Cardiac muscle cell (in vitro differentiated cells and primary cell): Measurements from ENCODE around the gene DKK3. TPM values are rescaled to one million over a fixed set of nuclear protein-coding genes. Genes with fewer than 3 reads are reported as not detected.

Experiments
- DNase-seq, 2 donors: peaks; one replicate each; pipeline versions ENCODE4 v3.0.0 to v3.0.0-alpha.2; 2010 to 2017; ENCODE audit warnings: low read depth in 1 of 2, low spot score in 1 of 2
- H3K27ac ChIP-seq: fragments of 200-600 bp; sonication (generic); 2 replicates; pipeline ENCODE4 v1.5.1; 2016
- H3K27me3 ChIP-seq: fragments of 200-600 bp; sonication (generic); 2 replicates; pipeline ENCODE4 v1.6.0; 2016; ENCODE audit warnings: control low read depth
- H3K36me3 ChIP-seq: fragments of 200-600 bp; sonication (generic); 2 replicates; pipeline ENCODE4 v1.5.1; 2016; ENCODE audit warnings: control low read depth
- H3K4me1 ChIP-seq: fragments of 200-600 bp; sonication (generic); 2 replicates; pipeline ENCODE4 v1.8.1; 2017; ENCODE audit warnings: low read depth, mild to moderate bottlenecking, mixed run types
- H3K4me3 ChIP-seq: fragments of 200-600 bp; sonication (generic); 2 replicates; pipeline ENCODE4 v1.5.1; 2016; ENCODE audit warnings: mild to moderate bottlenecking
- H3K9me3 ChIP-seq: fragments of 200-600 bp; sonication (generic); 2 replicates; pipeline ENCODE4 v1.5.1; 2017; ENCODE audit warnings: low read depth, mild to moderate bottlenecking, control low read depth
- CTCF ChIP-seq: IDR thresholded peaks from 2 replicates; pipeline ENCODE4 v1.5.1; 2012; ENCODE audit warnings: low read depth, mild to moderate bottlenecking, low read length
- polyA plus RNA-seq: library from polyadenylated mRNA; unstranded; fragments of >200 nt; fragmentation: Nextera tagmentation; extraction: Ambion mirVana; gene quantifications from 2 replicates; pipeline ENCODE4 v1.2.1, GENCODE V29; 2016
- total RNA-seq: library from RNA; depleted of rRNA; stranded (reverse); fragments of >200 nt; gene quantifications from 2 replicates; pipeline ENCODE4 v1.2.3, GENCODE V29; 2016

DKK3 gene
- total and polyA plus RNA-seq, 2 experiments from 2014 or later = 180 to 238 TPM

DNA sequence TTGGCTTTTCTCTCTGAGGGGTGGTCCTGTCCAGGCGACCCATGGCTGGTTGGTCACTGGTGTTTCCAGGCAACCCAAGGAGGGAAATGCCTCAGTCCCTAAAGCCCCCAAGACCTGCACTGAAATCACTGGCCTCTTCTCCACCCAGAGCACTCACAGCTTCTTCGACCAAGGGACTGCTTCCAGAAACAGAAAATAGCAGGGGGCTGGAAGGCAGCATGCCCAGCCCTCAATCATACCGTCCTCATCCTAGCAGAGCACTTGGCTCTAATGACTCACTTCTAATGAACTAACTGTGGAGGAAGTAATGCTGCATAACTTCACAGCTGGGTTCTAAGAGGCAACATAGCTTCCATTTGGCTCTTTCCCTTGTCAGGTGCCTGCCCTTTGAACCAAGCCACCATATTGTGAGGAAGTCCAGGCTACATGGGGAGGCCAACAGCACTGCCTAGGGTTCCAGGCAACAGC lies 27.6 kb downstream of the DKK3 start:
- Histone ChIP-seq H3K27ac (peak overlapping the region; percentile 96), H3K27me3 (no peaks in the 10 kb centered on the region), H3K4me3 (no peak overlapping the region), H3K9me3 (no peaks in the 10 kb centered on the region), H3K4me1 (peaks cover 37% of the 10 kb centered on the region), H3K36me3 (no peaks in the 10 kb centered on the region)
- no peak for DNase-seq
- TF ChIP-seq CTCF = no peak

- Histone ChIP-seq H3K36me3 (no peaks in the 10 kb centered on the region), H3K4me3 (no peak overlapping the region), H3K4me1 (peaks cover 33% of the 10 kb centered on the region), H3K9me3 (no peaks in the 10 kb centered on the region), H3K27ac (peak overlapping the region; percentile 96), H3K27me3 (no peaks in the 10 kb centered on the region)
- TF ChIP-seq CTCF = no peak
- DNase-seq = no peak
Measured at GRCh38 chr11:11980200-11980599, 28.2 kb downstream of the DKK3 start.

DNA sequence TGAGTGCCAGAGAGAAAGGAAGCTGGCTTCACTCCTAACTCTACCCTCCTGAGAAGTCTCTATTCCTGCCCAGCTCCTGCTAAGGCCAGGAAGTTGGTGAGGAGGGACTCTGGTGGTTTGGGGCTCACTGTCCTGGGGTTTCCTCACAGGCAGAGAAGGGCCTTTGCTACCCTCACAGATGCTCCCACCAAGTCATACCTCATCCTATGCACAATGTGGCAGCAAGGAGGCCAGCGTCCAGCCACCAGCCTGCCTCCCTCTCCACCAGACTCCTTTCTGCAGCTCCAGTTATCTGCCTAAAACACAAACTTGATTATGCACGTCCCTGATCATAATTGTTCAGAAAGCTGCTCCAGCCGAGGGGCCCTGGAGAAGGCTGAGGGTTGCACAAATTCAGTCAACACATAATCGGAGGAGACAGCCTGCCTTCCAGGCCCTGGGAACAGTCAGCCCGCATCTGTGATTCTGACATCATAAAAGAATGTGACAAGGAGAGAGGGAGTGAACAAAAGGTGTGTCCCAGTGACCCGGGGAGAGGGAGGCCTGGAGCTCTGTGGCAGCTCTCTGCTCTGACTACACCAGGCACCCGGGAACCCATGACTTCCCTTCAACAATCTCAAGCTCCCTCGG lies 28.8 kb downstream of the DKK3 start:
- no peaks in the 10 kb centered on the region for H3K9me3 ChIP-seq
- H3K27me3 ChIP-seq = no peaks in the 10 kb centered on the region
- peaks cover 34% of the 10 kb centered on the region for H3K4me1 ChIP-seq
- peak; percentile 67 for DNase-seq
- peak overlapping the region; percentile 96 for H3K27ac ChIP-seq
- no peak overlapping the region for H3K4me3 ChIP-seq
- TF ChIP-seq CTCF = no peak
- no peaks in the 10 kb centered on the region for H3K36me3 ChIP-seq

DNA sequence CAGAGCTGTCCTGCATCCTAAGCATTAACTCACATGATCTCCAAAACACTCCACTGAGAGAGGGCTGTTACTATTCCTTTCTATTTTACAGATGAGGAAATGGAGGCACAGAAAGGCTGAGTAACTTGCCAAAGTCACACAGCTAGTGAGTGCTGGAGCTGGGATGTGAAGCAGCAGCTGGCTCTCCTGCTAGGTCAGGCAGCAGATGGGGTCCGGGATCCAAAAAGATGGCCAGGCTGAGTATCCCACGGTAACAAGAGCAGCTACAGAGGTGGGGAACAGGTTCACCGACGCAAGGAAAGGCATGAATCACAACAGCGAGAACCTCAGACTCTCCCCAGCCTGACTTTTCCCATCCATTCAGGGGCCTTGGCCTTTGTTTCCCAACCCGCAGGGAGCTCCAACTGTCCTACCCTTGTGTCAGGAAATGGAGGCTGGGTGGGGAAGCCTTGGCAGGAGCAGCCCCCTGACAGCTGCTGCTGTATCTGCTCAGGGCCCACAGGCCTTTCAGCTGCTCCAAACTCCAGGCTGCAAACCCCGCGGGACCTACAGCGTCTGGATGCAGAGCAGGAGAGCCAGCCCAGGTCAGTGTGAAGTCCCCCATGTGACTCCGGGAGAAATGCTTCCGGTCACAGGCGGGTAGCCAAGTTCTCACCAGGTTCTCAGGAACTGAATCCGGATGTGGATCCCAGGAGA lies 29.5 kb downstream of the DKK3 start:
- no peak for TF ChIP-seq CTCF
- H3K9me3 ChIP-seq = no peaks in the 10 kb centered on the region
- H3K27me3 ChIP-seq = no peaks in the 10 kb centered on the region
- no peak overlapping the region for H3K4me3 ChIP-seq
- H3K27ac ChIP-seq = peak overlapping the region; percentile 96
- H3K36me3 ChIP-seq = no peaks in the 10 kb centered on the region
- peaks cover 39% of the 10 kb centered on the region for H3K4me1 ChIP-seq
- DNase-seq = peak in 1 of 2 donors; percentile 91

DNA sequence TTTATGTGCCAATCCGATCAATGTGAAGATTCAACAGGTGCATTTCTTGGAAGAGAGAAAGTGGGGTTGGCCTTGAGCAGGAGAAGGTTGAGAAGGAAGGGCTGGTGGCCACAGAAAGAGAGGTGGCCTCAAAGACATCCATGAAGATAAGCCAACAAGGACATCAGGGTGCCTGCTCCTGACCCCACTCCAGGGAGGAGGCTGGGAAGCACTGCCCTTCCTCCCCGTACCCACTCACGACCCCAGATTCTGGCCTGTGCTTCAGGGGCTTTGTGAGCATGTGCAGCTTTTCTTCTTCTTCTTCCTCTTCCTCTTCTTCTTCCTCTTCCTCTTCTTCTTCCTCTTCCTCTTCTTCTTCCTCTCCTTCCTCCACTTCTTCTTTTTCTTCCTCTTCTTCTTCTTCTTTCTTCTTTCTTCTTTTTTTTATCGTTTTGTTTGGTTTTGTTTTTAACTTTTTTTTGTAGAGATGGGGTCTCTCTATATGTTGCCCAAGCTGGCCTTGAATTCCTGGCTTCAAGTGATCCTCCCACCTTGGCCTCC lies 30.3 kb downstream of the DKK3 start:
- DNase-seq = no peak
- no peaks in the 10 kb centered on the region for H3K9me3 ChIP-seq
- H3K36me3 ChIP-seq = no peaks in the 10 kb centered on the region
- H3K4me1 ChIP-seq = peaks cover 45% of the 10 kb centered on the region
- H3K4me3 ChIP-seq = no peak overlapping the region
- no peaks in the 10 kb centered on the region for H3K27me3 ChIP-seq
- no peak for TF ChIP-seq CTCF
- peak overlapping the region; percentile 70 for H3K27ac ChIP-seq
